ENCODE measurements around the gene SSU72. TPM values are rescaled to one million over a fixed set of nuclear protein-coding genes. Genes with fewer than 3 reads are reported as not detected.

The SSU72 gene
- polyA plus RNA-seq (2014; cell fraction: cytosol; rRNA removed) = 44.7 and 45.3 TPM in 2 replicates
- 42.9 and 49.5 TPM in 2 replicates for polyA plus RNA-seq (2014; cell fraction: nucleus; rRNA removed)

- peak; percentile 81 for DNase-seq (ENCODE audit: low spot score)
Measured at GRCh38 chr1:1574721-1575537, at the start of gene SSU72. Gene SSU72, minus strand, starts transcription at chr1:1574863. Its CDS starts 306 bp downstream, at chr1:1574557.

GRCh38 chr1:1623631-1624442 lies 49.2 kb upstream of the SSU72 start:
- no peak for DNase-seq (ENCODE audit: low spot score)

- no peak for DNase-seq (ENCODE audit: low spot score)
Measured at GRCh38 chr1:1623181-1623630, 48.5 kb upstream of the SSU72 start.

- no peak for DNase-seq (ENCODE audit: low spot score)
Measured at GRCh38 chr1:1622788-1623094, 48.1 kb upstream of the SSU72 start.

GRCh38 chr1:1622010-1622787 lies 47.5 kb upstream of the SSU72 start:
- no peak for DNase-seq (ENCODE audit: low spot score)

GRCh38 chr1:1621173-1622009 lies 46.7 kb upstream of the SSU72 start:
- DNase-seq (ENCODE audit: low spot score) = no peak

- DNase-seq (ENCODE audit: low spot score) = no peak
Measured at GRCh38 chr1:1620433-1621139, 45.9 kb upstream of the SSU72 start.

- no peak for DNase-seq (ENCODE audit: low spot score)
Measured at GRCh38 chr1:1619917-1620361, 45.3 kb upstream of the SSU72 start.

GRCh38 chr1:1618396-1619068 lies 43.9 kb upstream of the SSU72 start:
- no peak for DNase-seq (ENCODE audit: low spot score)

GRCh38 chr1:1617925-1618324 lies 43.3 kb upstream of the SSU72 start:
- no peak for DNase-seq (ENCODE audit: low spot score)

- no peak for DNase-seq (ENCODE audit: low spot score)
Measured at GRCh38 chr1:1617516-1617915, 42.9 kb upstream of the SSU72 start.

- DNase-seq (ENCODE audit: low spot score) = no peak
Measured at GRCh38 chr1:1616838-1617237, 42.2 kb upstream of the SSU72 start.

GRCh38 chr1:1616045-1616790 lies 41.6 kb upstream of the SSU72 start:
- no peak for DNase-seq (ENCODE audit: low spot score)

- DNase-seq (ENCODE audit: low spot score) = peak; percentile 94
Measured at GRCh38 chr1:1615256-1616044, 40.8 kb upstream of the SSU72 start, which contains the start of gene MIB2. Gene MIB2, plus strand, starts transcription at chr1:1615500. Its CDS starts 7,953 bp downstream, at chr1:1623453.

GRCh38 chr1:1614954-1615255 lies 40.2 kb upstream of the SSU72 start:
- DNase-seq (ENCODE audit: low spot score) = no peak

GRCh38 chr1:1614204-1614953 lies 39.7 kb upstream of the SSU72 start:
- no peak for DNase-seq (ENCODE audit: low spot score)

GRCh38 chr1:1613509-1614082 lies 38.9 kb upstream of the SSU72 start:
- DNase-seq (ENCODE audit: low spot score) = no peak

Data from SK-N-DZ (cell line).